Measurements from ENCODE around the gene QRICH2. TPM values are rescaled to one million over a fixed set of nuclear protein-coding genes. Genes with fewer than 3 reads are reported as not detected.

QRICH2 gene
- total RNA-seq, 4 donors from 2014 or later: 2.0 to 8.4 (median 5.2) TPM

GRCh38 chr17:76304226-76305134, 3.6 kb downstream of the QRICH2 start:
- no peak overlapping the region for H3K27ac ChIP-seq
- H3K4me1 ChIP-seq: no peaks in the 10 kb centered on the region
- H3K4me3 ChIP-seq: no peak overlapping the region
- TF ChIP-seq POLR2A (IDR thresholded peaks at IDR 0.05) (no peak), EP300 (IDR thresholded peaks at IDR 0.05) (no peak), CTCF (IDR thresholded peaks at IDR 0.05) (no peak)
- DNase-seq (ENCODE audit: low spot score in 2 of 2): no peak
- H3K27me3 ChIP-seq: no peaks in the 10 kb centered on the region
- H3K36me3 ChIP-seq: peaks cover 0 to 32% (median 0%) of the 10 kb centered on the region in 3 donors
- H3K9me3 ChIP-seq: no peaks in the 10 kb centered on the region
- WGBS, 2 donors: 79% methylated on average over 17 of the region's 17 CpGs

- Histone ChIP-seq H3K4me3 (no peak overlapping the region), H3K4me1 (peaks cover 0 to 6% (median 0%) of the 10 kb centered on the region in 4 donors), H3K27me3 (no peaks in the 10 kb centered on the region), H3K27ac (no peak overlapping the region), H3K9me3 (no peaks in the 10 kb centered on the region), H3K36me3 (peaks cover 0 to 17% (median 0%) of the 10 kb centered on the region in 3 donors)
- no peak for DNase-seq (ENCODE audit: low spot score in 2 of 2)
- 93 to 95% methylated on average over 3 of the region's 3 CpGs for WGBS, 2 donors
- TF ChIP-seq EP300 (IDR thresholded peaks at IDR 0.05) (no peak), CTCF (IDR thresholded peaks at IDR 0.05) (no peak), POLR2A (IDR thresholded peaks at IDR 0.05) (no peak)
Measured at GRCh38 chr17:76297436-76297835, 10.6 kb downstream of the QRICH2 start.

GRCh38 chr17:76296889-76297288, 11.2 kb downstream of the QRICH2 start:
- DNase-seq (ENCODE audit: low spot score in 2 of 2): no peak
- WGBS, 2 donors: 93 to 98% methylated on average over 5 of the region's 5 CpGs
- no peaks in the 10 kb centered on the region for H3K9me3 ChIP-seq
- H3K4me1 ChIP-seq: peaks cover 0 to 6% (median 0%) of the 10 kb centered on the region in 4 donors
- TF ChIP-seq CTCF (IDR thresholded peaks at IDR 0.05) (no peak), EP300 (IDR thresholded peaks at IDR 0.05) (no peak), POLR2A (IDR thresholded peaks at IDR 0.05) (no peak)
- no peaks in the 10 kb centered on the region for H3K27me3 ChIP-seq
- H3K36me3 ChIP-seq: peaks cover 0 to 22% (median 0%) of the 10 kb centered on the region in 3 donors
- no peak overlapping the region for H3K27ac ChIP-seq
- H3K4me3 ChIP-seq: no peak overlapping the region

GRCh38 chr17:76296186-76296585, 11.9 kb downstream of the QRICH2 start:
- peaks cover 0 to 29% (median 0%) of the 10 kb centered on the region in 3 donors for H3K36me3 ChIP-seq
- no peaks in the 10 kb centered on the region for H3K27me3 ChIP-seq
- H3K9me3 ChIP-seq: no peaks in the 10 kb centered on the region
- H3K4me1 ChIP-seq: peaks cover 0 to 6% (median 0%) of the 10 kb centered on the region in 4 donors
- no peak overlapping the region for H3K4me3 ChIP-seq
- DNase-seq (ENCODE audit: low spot score in 2 of 2): no peak
- no peak overlapping the region for H3K27ac ChIP-seq
- TF ChIP-seq EP300 (IDR thresholded peaks at IDR 0.05) (no peak), POLR2A (IDR thresholded peaks at IDR 0.05) (no peak), CTCF (IDR thresholded peaks at IDR 0.05) (no peak)
- WGBS, 2 donors: 39 to 43% methylated on average over 4 of the region's 4 CpGs

- TF ChIP-seq EP300 (IDR thresholded peaks at IDR 0.05) (no peak), CTCF (IDR thresholded peaks at IDR 0.05) (no peak), POLR2A (IDR thresholded peaks at IDR 0.05) (no peak)
- Histone ChIP-seq H3K9me3 (no peaks in the 10 kb centered on the region), H3K27ac (no peak overlapping the region), H3K4me3 (no peak overlapping the region), H3K36me3 (peaks cover 0 to 51% (median 0%) of the 10 kb centered on the region in 3 donors), H3K27me3 (no peaks in the 10 kb centered on the region), H3K4me1 (peaks cover 0 to 6% (median 0%) of the 10 kb centered on the region in 4 donors)
- no peak for DNase-seq (ENCODE audit: low spot score in 2 of 2)
- WGBS, 2 donors: 94% methylated on average over 6 to 7 of the region's 7 CpGs
Measured at GRCh38 chr17:76293106-76293505, 15.0 kb downstream of the QRICH2 start.

Data from tibial nerve (tissue), 4 donors.